ES-I3 (cell line): ENCODE results near the gene BCL7C.
"Not testable (repeated sequence)": the region's sequence is repeated elsewhere in the genome, so short reads cannot be mapped to it uniquely, and the experiment has no call there.

Experiments
- H3K36me3 ChIP-seq: 2 replicates; pipeline ENCODE4 v1.6.1; 2013; ENCODE audit warnings: mild to moderate bottlenecking, low read length, control low read depth, moderate library complexity; ENCODE audit not compliant: insufficient read depth
- H3K4me1 ChIP-seq: 2 replicates; pipeline ENCODE4 v1.6.1; 2013; ENCODE audit warnings: mild to moderate bottlenecking, control low read depth, low read length; ENCODE audit not compliant: insufficient read depth
- H3K9ac ChIP-seq: 2 replicates; pipeline ENCODE4 v1.6.1; 2013; ENCODE audit warnings: low read depth, mild to moderate bottlenecking, low read length, moderate library complexity
- H3K9me3 ChIP-seq: 2 replicates; pipeline ENCODE4 v1.6.1; 2013; ENCODE audit warnings: mild to moderate bottlenecking, low read length, moderate library complexity; ENCODE audit not compliant: control insufficient read depth, insufficient read depth

BCL7C gene

GRCh38 chr16:30893744-30894539, at the start of gene BCL7C:
Gene BCL7C (minus strand): TSS chr16:30894077. CDS start chr16:30893944, 133 bp downstream.
- Histone ChIP-seq H3K9me3 (no peaks in the 10 kb centered on the region), H3K36me3 (no peaks in the 10 kb centered on the region; the same call in 1 of the 2 replicates), H3K4me1 (peaks cover 9% of the 10 kb centered on the region), H3K9ac (peak within 1 kb of the TSS; percentile 74)

GRCh38 chr16:30942426-30942806, 48.5 kb upstream of the BCL7C start:
- Histone ChIP-seq H3K9me3 (no peaks in the 10 kb centered on the region), H3K9ac (no peak overlapping the region), H3K36me3 (0 out of 2 replicates have a peak, but pooled peaks cover 3% of the 10 kb centered on the region), H3K4me1 (peaks cover 13% of the 10 kb centered on the region; the same call in 1 of the 2 replicates)

- H3K36me3 ChIP-seq: 0 out of 2 replicates have a peak, but pooled peaks cover 3% of the 10 kb centered on the region
- no peaks in the 10 kb centered on the region for H3K9me3 ChIP-seq
- no peak overlapping the region for H3K9ac ChIP-seq
- H3K4me1 ChIP-seq: peaks cover 8% of the 10 kb centered on the region; the same call in 1 of the 2 replicates
Observed at GRCh38 chr16:30941600-30942425, 47.9 kb upstream of the BCL7C start.

- H3K36me3 ChIP-seq, H3K4me1 ChIP-seq, H3K9ac ChIP-seq, H3K9me3 ChIP-seq: not testable (repeated sequence)
Observed at GRCh38 chr16:30939571-30939970, 45.7 kb upstream of the BCL7C start.

DNA sequence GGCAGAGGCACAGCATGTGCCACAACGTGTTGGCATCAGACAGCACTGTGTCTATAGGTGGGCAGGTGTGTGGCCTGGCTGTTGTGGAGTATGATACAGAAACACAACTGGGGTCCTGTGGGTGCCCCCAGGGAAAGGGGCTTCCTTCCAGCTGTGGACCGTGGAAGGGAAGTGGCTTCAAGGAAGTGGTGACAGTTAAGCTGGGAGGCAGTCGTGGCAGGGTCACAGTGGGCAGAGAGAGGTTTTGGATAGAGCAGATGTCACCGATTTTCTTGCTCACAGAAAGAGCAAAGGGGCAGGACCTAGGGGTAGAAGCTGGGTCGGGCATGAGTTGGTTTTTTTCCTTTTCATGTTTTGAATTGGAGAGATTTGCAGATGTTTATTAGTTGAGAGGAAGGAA, 43.8 kb upstream of the BCL7C start:
- Histone ChIP-seq H3K36me3 (0 out of 2 replicates have a peak, but pooled peaks cover 3% of the 10 kb centered on the region), H3K9me3 (no peaks in the 10 kb centered on the region), H3K4me1 (peaks cover 4% of the 10 kb centered on the region; the same call in 1 of the 2 replicates), H3K9ac (no peak overlapping the region)

- H3K9ac ChIP-seq: no peak overlapping the region
- no peaks in the 10 kb centered on the region for H3K36me3 ChIP-seq
- no peaks in the 10 kb centered on the region for H3K4me1 ChIP-seq
- H3K9me3 ChIP-seq: no peaks in the 10 kb centered on the region
Observed at GRCh38 chr16:30934827-30935557, 41.1 kb upstream of the BCL7C start.

- no peaks in the 10 kb centered on the region; the same call in 1 of the 2 replicates for H3K4me1 ChIP-seq
- no peaks in the 10 kb centered on the region for H3K9me3 ChIP-seq
- no peak overlapping the region for H3K9ac ChIP-seq
- no peaks in the 10 kb centered on the region for H3K36me3 ChIP-seq
Observed at GRCh38 chr16:30931068-30931650, 37.3 kb upstream of the BCL7C start.

DNA sequence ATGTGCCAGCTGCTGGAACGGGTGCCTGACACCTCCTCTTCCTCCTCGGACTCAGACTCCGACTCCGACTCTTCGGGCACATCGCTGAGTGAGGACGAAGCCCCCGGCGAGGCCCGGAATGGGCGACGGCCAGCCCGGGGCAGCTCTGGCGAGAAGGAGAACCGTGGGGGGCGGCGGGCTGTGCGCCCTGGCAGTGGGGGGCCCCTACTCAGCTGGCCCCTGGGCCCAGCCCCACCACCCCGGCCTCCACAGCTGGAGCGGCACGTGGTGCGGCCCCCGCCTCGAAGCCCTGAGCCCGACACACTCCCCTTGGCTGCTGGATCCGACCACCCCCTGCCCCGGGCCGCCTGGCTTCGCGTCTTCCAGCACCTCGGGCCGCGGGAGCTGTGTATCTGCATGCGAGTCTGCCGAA, 36.3 kb upstream of the BCL7C start:
- Histone ChIP-seq H3K9me3 (no peaks in the 10 kb centered on the region), H3K4me1 (no peaks in the 10 kb centered on the region; the same call in 1 of the 2 replicates), H3K9ac (no peak overlapping the region), H3K36me3 (no peaks in the 10 kb centered on the region)

DNA sequence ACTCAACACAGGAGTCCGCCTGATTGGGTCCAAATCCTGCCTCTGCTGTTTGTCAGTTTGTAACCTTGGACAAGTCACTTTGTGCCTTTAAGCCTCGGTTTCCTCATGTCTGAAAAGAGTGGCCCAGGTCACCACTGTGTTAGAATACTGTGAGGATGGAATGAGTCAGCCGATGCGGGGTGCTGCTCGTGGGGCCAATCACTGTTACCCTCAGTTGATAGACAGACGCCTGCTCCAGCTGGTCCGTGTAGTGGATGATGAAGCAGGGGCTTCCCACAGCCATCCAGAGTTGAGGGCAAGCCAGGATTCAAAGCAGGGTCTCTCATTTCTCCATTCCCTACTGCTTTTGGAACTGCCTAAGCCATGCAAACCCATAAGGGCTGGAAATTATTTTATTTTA, 35.3 kb upstream of the BCL7C start:
- Histone ChIP-seq H3K9ac (no peak overlapping the region), H3K36me3 (no peaks in the 10 kb centered on the region)

DNA sequence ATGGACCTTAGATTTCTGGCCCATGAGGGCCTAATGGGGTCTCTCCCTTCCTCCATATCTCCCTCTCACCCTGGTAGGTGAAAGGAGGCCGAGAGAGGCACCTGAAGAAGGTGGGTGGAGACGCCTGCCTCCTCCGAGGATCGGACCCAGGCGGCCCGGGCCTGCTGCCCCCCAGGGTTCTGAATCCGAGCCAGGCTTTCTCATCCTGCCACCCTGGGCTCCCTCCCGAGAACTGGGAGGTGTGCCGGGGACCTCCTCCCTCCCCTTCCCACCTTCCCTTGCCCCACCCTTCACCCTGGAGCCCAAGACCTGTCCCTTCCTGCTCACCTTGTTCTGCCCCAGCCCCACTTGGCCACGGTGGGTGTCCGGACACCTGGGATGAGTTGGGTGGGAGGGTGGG, 34.5 kb upstream of the BCL7C start:
- H3K9me3 ChIP-seq: no peaks in the 10 kb centered on the region
- H3K4me1 ChIP-seq: no peaks in the 10 kb centered on the region; the same call in 1 of the 2 replicates
- H3K36me3 ChIP-seq: no peaks in the 10 kb centered on the region
- no peak overlapping the region for H3K9ac ChIP-seq

More for the DNA sequence above, 35.3 kb upstream of the BCL7C start:
- Histone ChIP-seq H3K4me1 (no peaks in the 10 kb centered on the region; the same call in 1 of the 2 replicates), H3K9me3 (no peaks in the 10 kb centered on the region)

GRCh38 chr16:30927789-30928378, 34.0 kb upstream of the BCL7C start:
- Histone ChIP-seq H3K4me1 (no peaks in the 10 kb centered on the region; the same call in 1 of the 2 replicates), H3K9me3 (no peaks in the 10 kb centered on the region), H3K36me3 (no peaks in the 10 kb centered on the region), H3K9ac (no peak overlapping the region)

GRCh38 chr16:30926937-30927788, 33.3 kb upstream of the BCL7C start:
- Histone ChIP-seq H3K9me3 (no peaks in the 10 kb centered on the region), H3K4me1 (no peaks in the 10 kb centered on the region; the same call in 1 of the 2 replicates), H3K9ac (no peak overlapping the region), H3K36me3 (no peaks in the 10 kb centered on the region)
